ENCODE data around the gene RBM43.

DNA sequence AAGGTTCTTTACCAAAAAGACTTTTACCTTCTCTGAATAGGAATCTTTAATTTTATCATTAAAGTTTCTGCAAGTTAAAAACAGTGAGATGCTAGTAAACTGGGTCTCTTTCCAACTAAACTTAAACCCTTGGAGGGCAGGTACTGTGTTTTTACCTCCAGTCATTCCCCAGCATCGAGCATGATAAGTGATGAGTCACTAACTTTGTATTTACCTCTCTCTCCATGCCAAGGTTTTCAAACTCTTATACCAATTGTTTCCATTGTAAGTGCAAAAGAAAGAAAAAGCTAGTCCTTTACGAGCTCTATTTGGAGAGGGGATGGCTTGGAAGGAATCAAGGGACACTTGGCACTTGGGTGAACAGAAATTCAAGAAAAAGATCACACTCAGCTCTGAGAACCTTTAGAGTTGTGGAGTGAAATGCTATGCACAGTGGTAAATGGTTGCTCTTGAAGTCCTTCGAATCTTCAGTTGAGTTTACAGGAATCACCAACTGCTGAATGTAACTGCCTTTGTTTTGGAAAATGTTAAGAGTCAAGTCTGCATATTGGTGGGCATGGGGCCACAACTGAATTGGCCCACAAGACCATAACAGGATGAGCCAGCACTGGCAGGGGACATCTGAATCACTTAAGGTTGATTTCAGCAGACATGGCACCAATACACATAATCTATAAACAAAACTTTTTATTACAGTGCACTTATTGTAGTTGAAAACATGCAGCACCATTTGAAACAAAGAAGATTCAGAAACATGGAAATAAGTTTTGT lies 8.3 kb upstream of the RBM43 start:
- TF ChIP-seq ZNF114 (tag by site-specific recombination; IDR thresholded peaks at IDR 0.05) = no peak
- TF ChIP-seq, protein P1, sequence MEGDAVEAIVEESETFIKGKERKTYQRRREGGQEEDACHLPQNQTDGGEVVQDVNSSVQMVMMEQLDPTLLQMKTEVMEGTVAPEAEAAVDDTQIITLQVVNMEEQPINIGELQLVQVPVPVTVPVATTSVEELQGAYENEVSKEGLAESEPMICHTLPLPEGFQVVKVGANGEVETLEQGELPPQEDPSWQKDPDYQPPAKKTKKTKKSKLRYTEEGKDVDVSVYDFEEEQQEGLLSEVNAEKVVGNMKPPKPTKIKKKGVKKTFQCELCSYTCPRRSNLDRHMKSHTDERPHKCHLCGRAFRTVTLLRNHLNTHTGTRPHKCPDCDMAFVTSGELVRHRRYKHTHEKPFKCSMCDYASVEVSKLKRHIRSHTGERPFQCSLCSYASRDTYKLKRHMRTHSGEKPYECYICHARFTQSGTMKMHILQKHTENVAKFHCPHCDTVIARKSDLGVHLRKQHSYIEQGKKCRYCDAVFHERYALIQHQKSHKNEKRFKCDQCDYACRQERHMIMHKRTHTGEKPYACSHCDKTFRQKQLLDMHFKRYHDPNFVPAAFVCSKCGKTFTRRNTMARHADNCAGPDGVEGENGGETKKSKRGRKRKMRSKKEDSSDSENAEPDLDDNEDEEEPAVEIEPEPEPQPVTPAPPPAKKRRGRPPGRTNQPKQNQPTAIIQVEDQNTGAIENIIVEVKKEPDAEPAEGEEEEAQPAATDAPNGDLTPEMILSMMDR (tag by site-specific recombination; IDR thresholded peaks at IDR 0.05) = no peak
- TF ChIP-seq ZNF626 (tag by site-specific recombination; IDR thresholded peaks at IDR 0.05) = no peak
- TF ChIP-seq, protein P2, sequence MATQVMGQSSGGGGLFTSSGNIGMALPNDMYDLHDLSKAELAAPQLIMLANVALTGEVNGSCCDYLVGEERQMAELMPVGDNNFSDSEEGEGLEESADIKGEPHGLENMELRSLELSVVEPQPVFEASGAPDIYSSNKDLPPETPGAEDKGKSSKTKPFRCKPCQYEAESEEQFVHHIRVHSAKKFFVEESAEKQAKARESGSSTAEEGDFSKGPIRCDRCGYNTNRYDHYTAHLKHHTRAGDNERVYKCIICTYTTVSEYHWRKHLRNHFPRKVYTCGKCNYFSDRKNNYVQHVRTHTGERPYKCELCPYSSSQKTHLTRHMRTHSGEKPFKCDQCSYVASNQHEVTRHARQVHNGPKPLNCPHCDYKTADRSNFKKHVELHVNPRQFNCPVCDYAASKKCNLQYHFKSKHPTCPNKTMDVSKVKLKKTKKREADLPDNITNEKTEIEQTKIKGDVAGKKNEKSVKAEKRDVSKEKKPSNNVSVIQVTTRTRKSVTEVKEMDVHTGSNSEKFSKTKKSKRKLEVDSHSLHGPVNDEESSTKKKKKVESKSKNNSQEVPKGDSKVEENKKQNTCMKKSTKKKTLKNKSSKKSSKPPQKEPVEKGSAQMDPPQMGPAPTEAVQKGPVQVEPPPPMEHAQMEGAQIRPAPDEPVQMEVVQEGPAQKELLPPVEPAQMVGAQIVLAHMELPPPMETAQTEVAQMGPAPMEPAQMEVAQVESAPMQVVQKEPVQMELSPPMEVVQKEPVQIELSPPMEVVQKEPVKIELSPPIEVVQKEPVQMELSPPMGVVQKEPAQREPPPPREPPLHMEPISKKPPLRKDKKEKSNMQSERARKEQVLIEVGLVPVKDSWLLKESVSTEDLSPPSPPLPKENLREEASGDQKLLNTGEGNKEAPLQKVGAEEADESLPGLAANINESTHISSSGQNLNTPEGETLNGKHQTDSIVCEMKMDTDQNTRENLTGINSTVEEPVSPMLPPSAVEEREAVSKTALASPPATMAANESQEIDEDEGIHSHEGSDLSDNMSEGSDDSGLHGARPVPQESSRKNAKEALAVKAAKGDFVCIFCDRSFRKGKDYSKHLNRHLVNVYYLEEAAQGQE (tag by site-specific recombination; IDR thresholded peaks at IDR 0.05) = no peak
- TF ChIP-seq ZNF350 (tag by site-specific recombination; IDR thresholded peaks at IDR 0.05) = no peak

All from HEK293 (cell line).